Adrenal gland (tissue), 12 donors: ENCODE data around the gene SI. TPM values are rescaled to one million over a fixed set of nuclear protein-coding genes. Genes with fewer than 3 reads are reported as not detected.

Experiments used
- DNase-seq, 7 donors: peaks; one replicate each; pipeline ENCODE4 v3.0.0-alpha.2; 2019 to 2020
- H3K27ac ChIP-seq, 5 donors: fragments of 200-600 bp; sonication (generic) in 4 of 5; 1 replicate in 3 of 5; 2 replicates in 2 of 5; pipeline versions ENCODE4 v1.5.1 to v1.8.0; 2016 to 2020; ENCODE audit warnings: mild to moderate bottlenecking in 1 of 5
- H3K27me3 ChIP-seq: fragments of 200-600 bp; 2 replicates; pipeline ENCODE4 v1.8.0; 2021
- H3K36me3 ChIP-seq, 2 donors: fragments of 200-600 bp; replicated peaks in 1 of 2; 1 replicate in 1 of 2; 2 replicates in 1 of 2; pipeline versions ENCODE4 v1.5.1 to v1.8.0; 2018 to 2022
- H3K4me1 ChIP-seq, 2 donors: fragments of 200-600 bp; replicated peaks in 1 of 2; 1 replicate in 1 of 2; 2 replicates in 1 of 2; pipeline versions ENCODE4 v1.5.1 to v1.8.0; 2018 to 2021
- H3K4me3 ChIP-seq, 4 donors: fragments of 200-600 bp; sonication (generic) in 3 of 4; one replicate each; pipeline ENCODE4 v1.5.1; 2016 to 2018
- H3K9me3 ChIP-seq, 3 donors: fragments of 200-600 bp; sonication (generic) in 1 of 3; replicated peaks in 1 of 3; 1 replicate in 2 of 3; 2 replicates in 1 of 3; pipeline versions ENCODE4 v1.5.1 to v1.8.0; 2016 to 2021
- POLR2A ChIP-seq, 2 donors: fragments of 450-650 bp; IDR thresholded peaks; one replicate each; pipeline ENCODE4 v1.6.1; 2017; ENCODE audit warnings: antibody characterized with exemption in 2 of 2, mild to moderate bottlenecking in 2 of 2, moderate library complexity in 1 of 2
- WGBS, 4 donors: extraction: QIAGEN DNeasy Blood & Tissue Kit in 2 of 4; methylation state at CpG; one replicate each; pipeline versions ENCODE4 v1.1.5 to v1.1.7; 2013 to 2017; 5-methylcytosine and 5-hydroxymethylcytosine counted together
- intact Hi-C, 2 donors: fragments of 100-400 bp; cut with DNase I; formaldehyde crosslinking; loops; one replicate each; pipeline versions ENCODE4 v1.14.1 to v1.15.0; 2022 to 2023
- polyA plus RNA-seq, 3 donors: library from polyadenylated mRNA; stranded (reverse); fragments of 200-250 nt in 2 of 3; fragments of 350-450 nt in 1 of 3; fragmentation: Illumina TruSeq in 1 of 3; extraction: RNeasy Lipid Tissue Mini Kit (QIAGEN cat#74804) in 1 of 3; gene quantifications; one replicate each; pipeline ENCODE4 v1.2.3, GENCODE V29; 2013 to 2014
- total RNA-seq, 9 donors: library from RNA; depleted of rRNA in 4 of 9; stranded (reverse); fragments of >200 nt in 4 of 9; fragments of 120-200 nt in 1 of 9; fragmentation: NEBNext Ultra II Directional in 1 of 9; extraction: Animal tissue kit (Norgen Biotek cat#: 25700) in 1 of 9; gene quantifications; one replicate each; pipeline versions ENCODE4 v1.1.0 to v1.2.4, GENCODE V29; 2013 to 2023
- TF ChIP-seq, protein P1 (sequence below), 6 experiments: fragments of 450-650 bp in 4 of 6; fragments of 200-600 bp in 2 of 6; sonication (generic) in 1 of 6; IDR thresholded peaks; 1 replicate in 5 of 6; 2 replicates in 1 of 6; pipeline versions ENCODE4 v1.5.1 to v1.8.0; 2016 to 2021; ENCODE audit warnings: antibody characterized with exemption in 6 of 6, mild to moderate bottlenecking in 2 of 6, moderate library complexity in 1 of 6
- donor health status: healthy with polysubstance abuse.
- donor health status: Bipolar disorder and iron deficiency.
- donor health status: DM: yes; HTN: yes; CAD: no.
- donor health status: DM: no; HTN: no; CAD: no.
- donor health status: DM: no; HTN: no; CAD: no.
- donor health status: DM: yes; HTN: yes; CAD: no.

SI gene
- total and polyA plus RNA-seq, 12 donors: under 0.01 TPM; not detected in 10

DNA sequence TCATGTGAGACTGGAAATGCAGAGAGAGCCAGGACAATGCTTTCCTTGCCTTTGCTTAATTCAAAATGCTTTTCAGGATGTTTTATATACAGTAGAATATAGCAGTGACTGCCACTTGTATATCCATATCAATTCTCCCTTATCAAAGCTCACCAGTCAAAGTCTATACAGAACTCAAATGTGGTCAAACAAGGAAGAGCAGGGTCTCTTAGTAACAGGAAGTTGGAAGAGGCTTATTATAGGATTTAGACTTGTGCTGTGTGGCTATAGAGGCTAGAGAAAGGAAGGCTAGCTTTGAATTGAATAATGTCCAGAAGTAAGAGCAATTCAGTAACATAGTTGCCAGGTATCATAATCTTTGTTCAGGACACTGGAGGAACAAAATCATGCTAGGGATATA, 4.4 kb upstream of the SI start:
- DNase-seq: no peak
- no peak overlapping the region for H3K27ac ChIP-seq
- no peaks in the 10 kb centered on the region for H3K9me3 ChIP-seq
- no peaks in the 10 kb centered on the region for H3K27me3 ChIP-seq
- H3K36me3 ChIP-seq: no peaks in the 10 kb centered on the region
- no peak for TF ChIP-seq POLR2A (IDR thresholded peaks at IDR 0.05)
- TF ChIP-seq, protein P1, sequence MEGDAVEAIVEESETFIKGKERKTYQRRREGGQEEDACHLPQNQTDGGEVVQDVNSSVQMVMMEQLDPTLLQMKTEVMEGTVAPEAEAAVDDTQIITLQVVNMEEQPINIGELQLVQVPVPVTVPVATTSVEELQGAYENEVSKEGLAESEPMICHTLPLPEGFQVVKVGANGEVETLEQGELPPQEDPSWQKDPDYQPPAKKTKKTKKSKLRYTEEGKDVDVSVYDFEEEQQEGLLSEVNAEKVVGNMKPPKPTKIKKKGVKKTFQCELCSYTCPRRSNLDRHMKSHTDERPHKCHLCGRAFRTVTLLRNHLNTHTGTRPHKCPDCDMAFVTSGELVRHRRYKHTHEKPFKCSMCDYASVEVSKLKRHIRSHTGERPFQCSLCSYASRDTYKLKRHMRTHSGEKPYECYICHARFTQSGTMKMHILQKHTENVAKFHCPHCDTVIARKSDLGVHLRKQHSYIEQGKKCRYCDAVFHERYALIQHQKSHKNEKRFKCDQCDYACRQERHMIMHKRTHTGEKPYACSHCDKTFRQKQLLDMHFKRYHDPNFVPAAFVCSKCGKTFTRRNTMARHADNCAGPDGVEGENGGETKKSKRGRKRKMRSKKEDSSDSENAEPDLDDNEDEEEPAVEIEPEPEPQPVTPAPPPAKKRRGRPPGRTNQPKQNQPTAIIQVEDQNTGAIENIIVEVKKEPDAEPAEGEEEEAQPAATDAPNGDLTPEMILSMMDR (IDR thresholded peaks at IDR 0.05): no peak
- H3K4me3 ChIP-seq: no peak overlapping the region
- H3K4me1 ChIP-seq: no peaks in the 10 kb centered on the region
- intact Hi-C loops: no loop called here

GRCh38 chr3:165081183-165081582, 2.9 kb upstream of the SI start:
- TF ChIP-seq, protein P1 (IDR thresholded peaks at IDR 0.05): no peak
- TF ChIP-seq POLR2A (IDR thresholded peaks at IDR 0.05): no peak
- DNase-seq: no peak
- WGBS, 4 donors: 27 to 44% (median 35%) methylated on average over 1 of the region's 1 CpG
- Histone ChIP-seq H3K4me1 (no peaks in the 10 kb centered on the region), H3K4me3 (no peak overlapping the region), H3K36me3 (no peaks in the 10 kb centered on the region), H3K27ac (no peak overlapping the region), H3K27me3 (no peaks in the 10 kb centered on the region), H3K9me3 (no peaks in the 10 kb centered on the region)
- intact Hi-C loops: no loop called here

DNA sequence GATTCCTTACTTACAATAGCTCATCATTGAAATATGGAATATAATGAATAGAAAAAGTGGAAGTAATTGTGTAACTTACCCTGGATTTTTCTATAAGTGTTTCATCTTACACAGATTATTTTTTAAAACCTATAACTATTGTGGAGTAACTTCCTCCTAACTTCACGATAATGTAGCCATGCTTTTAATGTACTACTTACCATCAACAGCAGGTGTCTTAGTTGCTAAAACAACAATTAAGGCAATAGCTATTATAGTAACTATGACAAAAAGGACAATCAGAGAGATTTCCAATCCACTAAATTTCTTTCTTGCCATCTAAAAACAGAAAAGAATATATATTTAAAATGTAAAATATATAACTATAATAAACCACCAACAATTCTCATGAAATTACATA, 2.6 kb downstream of the SI start:
- Histone ChIP-seq H3K4me3 (no peak overlapping the region), H3K4me1 (no peaks in the 10 kb centered on the region), H3K27ac (no peak overlapping the region), H3K36me3 (no peaks in the 10 kb centered on the region), H3K9me3 (no peaks in the 10 kb centered on the region), H3K27me3 (no peaks in the 10 kb centered on the region)
- no peak for DNase-seq
- 40 to 79% (median 67%) methylated on average over 1 of the region's 1 CpG for WGBS, 4 donors
- TF ChIP-seq, protein P1 (IDR thresholded peaks at IDR 0.05): no peak
- no peak for TF ChIP-seq POLR2A (IDR thresholded peaks at IDR 0.05)
- intact Hi-C loops: no loop called here

GRCh38 chr3:165070682-165071081, 7.6 kb downstream of the SI start:
- Histone ChIP-seq H3K36me3 (no peaks in the 10 kb centered on the region), H3K27me3 (no peaks in the 10 kb centered on the region), H3K4me3 (no peak overlapping the region), H3K4me1 (no peaks in the 10 kb centered on the region), H3K27ac (no peak overlapping the region), H3K9me3 (no peaks in the 10 kb centered on the region)
- 66 to 84% (median 68%) methylated on average over 6 of the region's 6 CpGs for WGBS, 4 donors
- intact Hi-C loops: no loop called here
- TF ChIP-seq POLR2A (IDR thresholded peaks at IDR 0.05): no peak
- TF ChIP-seq, protein P1 (IDR thresholded peaks at IDR 0.05): no peak
- DNase-seq: no peak
